GM20000 (cell line): ENCODE data around the gene PTPRQ.

Source experiments
- DNase-seq: peaks from one replicate; pipeline ENCODE4 v3.0.0; 2012; ENCODE audit warnings: low spot score
- CTCF ChIP-seq: IDR thresholded peaks from 2 replicates; pipeline ENCODE4 v1.5.1; 2012; ENCODE audit warnings: mild to moderate bottlenecking, control low read depth; ENCODE audit errors: extremely low read depth, missing control alignments

The PTPRQ gene

GRCh38 chr12:80493466-80493865 is 49.4 kb downstream of the PTPRQ start:
- DNase-seq, result no peak
- no peak for TF ChIP-seq CTCF

GRCh38 chr12:80494836-80495235 is 50.8 kb downstream of the PTPRQ start:
- TF ChIP-seq CTCF, result no peak
- no peak for DNase-seq

- no peak for DNase-seq
Observed at GRCh38 chr12:80498059-80498728, 54.2 kb downstream of the PTPRQ start.

GRCh38 chr12:80504389-80505163 is 60.5 kb downstream of the PTPRQ start:
- no peak for TF ChIP-seq CTCF
- no peak for DNase-seq

More at GRCh38 chr12:80498059-80498728, 54.2 kb downstream of the PTPRQ start:
- no peak for TF ChIP-seq CTCF

- no peak for DNase-seq
- no peak for TF ChIP-seq CTCF
Observed at GRCh38 chr12:80509781-80510556, 65.9 kb downstream of the PTPRQ start.

GRCh38 chr12:80512781-80513180 is 68.7 kb downstream of the PTPRQ start:
- DNase-seq, result no peak
- TF ChIP-seq CTCF, result no peak

GRCh38 chr12:80513211-80513610 is 69.2 kb downstream of the PTPRQ start:
- no peak for TF ChIP-seq CTCF

More at GRCh38 chr12:80513211-80513610, 69.2 kb downstream of the PTPRQ start:
- no peak for DNase-seq
